Fibroblast of mammary gland (primary cell): ENCODE measurements around the gene FADS3.

Experiments used
- DNase-seq: peaks from one replicate; pipeline ENCODE4 v3.0.0-alpha.2; 2010; ENCODE audit warnings: low read depth
- H3K4me3 ChIP-seq: 2 replicates; pipeline ENCODE4 v1.5.1; 2011; ENCODE audit warnings: low read depth, mild to moderate bottlenecking, low read length, moderate library complexity; ENCODE audit not compliant: control insufficient read depth
- CTCF ChIP-seq: conservative IDR thresholded peaks from 2 replicates; pipeline ENCODE4 v1.5.1; 2011; ENCODE audit warnings: low read depth, low read length, inconsistent platforms; ENCODE audit not compliant: control insufficient read depth, insufficient read depth

The FADS3 gene

DNA sequence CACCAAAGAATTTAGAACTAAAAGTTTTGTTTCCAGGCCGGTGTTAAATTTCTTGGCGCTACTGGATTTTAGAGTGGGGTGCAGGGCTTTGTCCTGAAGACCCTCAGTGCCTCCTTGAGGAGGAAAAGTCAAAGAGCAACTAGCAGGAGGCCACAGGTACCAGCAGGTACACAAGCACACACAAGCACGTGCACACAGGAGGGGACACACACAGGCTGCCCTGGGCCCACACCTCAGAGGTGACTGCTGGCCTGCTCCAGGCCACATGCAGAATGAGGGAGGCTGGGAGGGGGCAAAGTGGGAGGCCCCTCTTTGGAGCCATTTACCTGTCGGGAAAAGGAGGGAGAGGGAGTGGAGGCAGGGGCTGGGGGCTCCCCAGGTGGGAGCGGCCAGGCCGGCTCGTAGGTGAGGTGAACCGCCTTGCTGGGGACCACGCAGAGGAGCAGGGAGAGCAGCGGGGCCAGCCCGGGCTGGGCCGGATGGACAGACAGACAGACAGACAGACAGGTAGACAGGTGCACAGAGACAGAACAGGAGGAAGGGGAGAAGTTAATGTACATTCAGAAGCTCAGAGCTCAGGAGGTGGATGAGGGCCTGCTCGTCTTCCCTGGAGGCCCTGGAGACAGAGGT is 13.8 kb upstream of the FADS3 start:
- TF ChIP-seq CTCF: no peak
- H3K4me3 ChIP-seq: no peak overlapping the region
- no peak for DNase-seq

DNA sequence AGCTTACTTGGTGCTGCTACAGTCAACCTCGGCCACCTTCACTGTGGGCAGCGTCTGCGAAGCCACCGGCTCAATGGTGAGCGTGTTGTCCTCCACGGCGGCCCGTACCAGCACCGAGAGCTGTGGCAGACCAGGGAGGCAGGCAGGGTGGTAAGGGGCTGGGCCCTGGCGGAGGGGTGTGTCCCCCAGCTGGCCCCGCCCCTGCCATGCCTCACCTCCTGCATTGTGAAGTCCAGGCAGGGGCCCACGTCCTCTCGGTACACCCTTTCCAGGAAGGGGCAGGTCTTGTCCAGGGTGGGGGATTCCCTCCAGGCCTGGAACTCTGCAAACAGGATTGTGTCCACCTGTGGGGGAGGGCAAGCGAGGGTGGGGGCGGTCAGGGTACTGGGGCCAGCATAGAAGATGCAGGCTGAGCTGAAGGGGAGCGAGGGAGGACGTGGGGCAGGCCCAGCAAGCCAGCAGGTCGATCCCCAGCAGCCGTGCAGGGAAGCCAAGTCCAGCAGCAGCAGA is 13.2 kb upstream of the FADS3 start:
- TF ChIP-seq CTCF: no peak
- H3K4me3 ChIP-seq: no peak overlapping the region
- DNase-seq: no peak

DNA sequence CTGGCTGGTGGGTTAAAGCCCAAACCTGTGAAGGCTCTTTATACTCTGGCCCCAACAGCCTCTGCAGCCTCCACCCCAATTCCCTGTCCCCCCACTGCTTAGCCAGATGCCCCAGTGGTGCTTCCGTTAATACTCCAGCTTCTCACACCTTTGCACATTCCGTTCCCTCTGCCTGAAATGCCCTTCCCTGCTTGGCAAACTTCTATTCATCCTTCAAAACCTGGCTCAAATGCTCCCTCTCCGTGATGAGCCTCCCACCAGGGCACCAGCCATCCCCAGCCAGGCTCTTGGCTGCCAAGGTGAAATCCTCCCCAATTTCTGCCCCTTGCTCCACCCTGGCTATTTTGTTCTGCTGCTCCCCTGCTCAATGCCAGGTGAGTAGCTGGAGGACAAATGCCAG is 12.5 kb upstream of the FADS3 start:
- DNase-seq: no peak
- no peak overlapping the region for H3K4me3 ChIP-seq
- no peak for TF ChIP-seq CTCF

- no peak for DNase-seq
- no peak overlapping the region for H3K4me3 ChIP-seq
- TF ChIP-seq CTCF: no peak
Observed at GRCh38 chr11:61902313-61902712, 11.0 kb upstream of the FADS3 start.

DNA sequence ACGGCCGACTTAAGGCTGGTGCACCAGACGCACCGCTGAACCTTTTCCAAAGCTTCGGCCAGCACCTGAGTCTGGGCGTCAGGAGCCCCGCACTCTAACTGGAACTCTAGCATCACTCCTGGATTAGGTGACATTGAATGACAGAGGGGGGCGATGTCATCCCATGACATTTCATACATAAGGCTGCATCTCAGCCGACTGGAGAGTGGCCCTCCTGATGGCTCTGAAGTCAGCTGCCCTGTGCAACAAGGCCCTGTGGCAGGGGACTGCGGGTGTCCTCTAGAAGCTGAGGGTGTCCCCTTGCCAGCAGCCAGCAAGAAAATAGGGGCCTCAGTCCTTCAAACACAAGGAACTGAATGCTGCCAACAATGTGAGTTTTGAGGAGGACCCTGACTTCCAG is 10.1 kb upstream of the FADS3 start:
- DNase-seq: no peak
- H3K4me3 ChIP-seq: no peak overlapping the region
- no peak for TF ChIP-seq CTCF

DNA sequence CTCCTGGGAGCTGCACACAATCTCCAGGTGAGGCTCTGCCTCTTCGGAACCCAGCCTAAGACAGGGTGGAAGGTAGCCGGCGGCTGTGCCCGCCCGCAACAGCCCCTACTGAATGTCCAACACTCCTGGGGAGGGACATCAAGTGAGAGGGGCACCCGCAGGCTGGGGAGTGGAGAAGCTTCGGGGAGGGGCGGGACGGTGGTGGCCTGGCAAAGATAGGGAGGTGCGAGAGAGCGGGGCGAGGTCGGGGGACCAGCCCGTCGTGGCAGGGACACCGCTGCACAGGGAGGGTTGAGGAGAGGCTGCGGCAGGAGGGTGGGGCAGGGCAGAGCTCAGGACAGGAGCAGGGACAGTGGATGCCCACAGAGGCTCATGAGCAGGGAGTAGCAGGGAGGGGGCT is 8.9 kb upstream of the FADS3 start:
- DNase-seq: no peak
- no peak overlapping the region for H3K4me3 ChIP-seq
- TF ChIP-seq CTCF: no peak
